Endothelial cell (in vitro differentiated cells): ENCODE data around the gene C1RL. TPM values are rescaled to one million over a fixed set of nuclear protein-coding genes. Genes with fewer than 3 reads are reported as not detected.

ENCODE experiments used
- DNase-seq: peaks from one replicate; pipeline ENCODE4 v3.0.0; 2021; ENCODE audit warnings: low spot score
- H3K27ac Mint-ChIP-seq: one replicate; pipeline ENCODE4 v1.8.0; 2021; ENCODE audit warnings: mixed read lengths, inconsistent platforms; ENCODE audit not compliant: unreplicated experiment
- H3K27me3 Mint-ChIP-seq: one replicate; pipeline ENCODE4 v1.8.0; 2021; ENCODE audit warnings: mild to moderate bottlenecking, moderate library complexity, mixed read lengths, inconsistent platforms; ENCODE audit not compliant: unreplicated experiment
- H3K36me3 Mint-ChIP-seq: one replicate; pipeline ENCODE4 v1.8.0; 2021; ENCODE audit warnings: mild to moderate bottlenecking, low read depth, mixed read lengths, inconsistent platforms; ENCODE audit not compliant: unreplicated experiment
- H3K4me1 Mint-ChIP-seq: one replicate; pipeline ENCODE4 v1.8.0; 2021; ENCODE audit warnings: mild to moderate bottlenecking, mixed read lengths, inconsistent platforms; ENCODE audit not compliant: unreplicated experiment
- H3K4me3 Mint-ChIP-seq: one replicate; pipeline ENCODE4 v1.8.0; 2021; ENCODE audit warnings: mild to moderate bottlenecking, mixed read lengths, inconsistent platforms; ENCODE audit not compliant: unreplicated experiment
- H3K9me3 Mint-ChIP-seq: one replicate; pipeline ENCODE4 v1.8.0; 2021; ENCODE audit warnings: mixed read lengths, inconsistent platforms; ENCODE audit not compliant: unreplicated experiment
- CTCF ChIP-seq: fragments of 200-600 bp; sonication (generic); IDR thresholded peaks from one replicate; pipeline ENCODE4 v1.5.0; 2021; ENCODE audit warnings: antibody characterized with exemption; ENCODE audit not compliant: unreplicated experiment
- total RNA-seq: library from RNA; stranded (reverse); fragmentation: NEBNext Ultra II Directional; extraction: Animal tissue kit (Norgen Biotek cat#: 25700); gene quantifications from one replicate; pipeline ENCODE4 v1.2.1, GENCODE V29; 2021; ENCODE audit not compliant: unreplicated experiment

The C1RL gene
- total RNA-seq, 1 donor from 2014 or later: 62.3 TPM

DNA sequence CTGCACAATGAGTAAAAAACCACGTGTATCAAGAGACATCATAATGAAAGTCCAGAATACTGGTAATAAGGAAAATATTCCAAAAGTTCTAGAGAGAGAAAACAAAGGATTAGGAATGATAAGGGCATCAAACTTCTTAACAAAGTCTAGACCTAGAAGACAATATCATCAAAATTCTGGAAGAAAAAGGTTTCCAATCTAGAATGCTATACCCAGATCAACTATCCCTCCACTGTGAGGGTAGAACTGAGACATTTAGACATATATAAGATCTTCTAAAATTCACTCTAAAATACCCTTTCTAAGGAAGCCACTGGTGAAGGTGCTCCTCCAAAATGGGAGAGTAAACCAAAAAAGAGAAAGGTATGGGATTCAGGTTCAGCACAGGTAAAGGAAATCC, 2.9 kb downstream of the C1RL start:
- DNase-seq: no peak
- peaks cover 17% of the 10 kb centered on the region for H3K4me1 Mint-ChIP-seq
- TF ChIP-seq CTCF: no peak
- H3K27ac Mint-ChIP-seq: no peak overlapping the region
- H3K27me3 Mint-ChIP-seq: peaks cover 1% of the 10 kb centered on the region
- H3K4me3 Mint-ChIP-seq: no peak overlapping the region
- peaks cover 28% of the 10 kb centered on the region for H3K36me3 Mint-ChIP-seq
- no peaks in the 10 kb centered on the region for H3K9me3 Mint-ChIP-seq

DNA sequence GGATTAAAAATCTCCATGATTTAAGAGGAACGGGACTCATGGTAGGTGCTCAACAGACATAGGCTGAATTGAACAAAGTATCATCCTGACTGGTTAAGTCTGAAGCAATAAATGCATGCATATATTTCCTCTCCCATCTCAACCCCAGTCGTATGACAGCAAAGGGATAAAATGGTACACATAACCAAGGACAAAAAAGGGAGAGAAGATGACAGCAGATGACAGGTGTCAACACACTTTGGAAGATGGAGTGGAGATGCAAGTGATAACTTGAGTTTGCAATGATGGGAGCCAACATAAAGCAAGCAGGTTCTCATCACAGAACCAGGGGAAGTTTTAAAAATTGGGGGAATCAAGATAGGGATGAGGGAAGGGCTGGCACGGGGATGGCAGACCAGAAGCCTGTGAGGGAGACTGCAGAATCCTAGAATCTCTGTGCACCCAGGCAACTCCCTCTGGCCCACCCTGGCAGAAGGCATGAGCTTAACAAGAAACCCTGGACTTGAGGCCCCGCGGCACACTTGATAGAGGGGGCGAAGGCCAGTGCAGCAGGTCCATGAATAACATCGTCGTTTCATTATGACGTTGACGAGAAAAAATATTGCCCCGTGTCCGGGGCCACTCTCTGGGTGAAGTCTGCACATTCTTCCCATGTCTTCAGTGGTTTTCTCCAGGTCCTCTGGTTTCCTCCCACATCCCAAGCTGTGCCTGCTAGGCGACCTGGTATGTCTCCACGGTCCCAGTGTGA, 5.0 kb downstream of the C1RL start:
- no peak for DNase-seq
- TF ChIP-seq CTCF: no peak
- no peak overlapping the region for H3K27ac Mint-ChIP-seq
- H3K9me3 Mint-ChIP-seq: no peaks in the 10 kb centered on the region
- peaks cover 1% of the 10 kb centered on the region for H3K27me3 Mint-ChIP-seq
- no peak overlapping the region for H3K4me3 Mint-ChIP-seq
- H3K4me1 Mint-ChIP-seq: peaks cover 14% of the 10 kb centered on the region
- peaks cover 28% of the 10 kb centered on the region for H3K36me3 Mint-ChIP-seq

DNA sequence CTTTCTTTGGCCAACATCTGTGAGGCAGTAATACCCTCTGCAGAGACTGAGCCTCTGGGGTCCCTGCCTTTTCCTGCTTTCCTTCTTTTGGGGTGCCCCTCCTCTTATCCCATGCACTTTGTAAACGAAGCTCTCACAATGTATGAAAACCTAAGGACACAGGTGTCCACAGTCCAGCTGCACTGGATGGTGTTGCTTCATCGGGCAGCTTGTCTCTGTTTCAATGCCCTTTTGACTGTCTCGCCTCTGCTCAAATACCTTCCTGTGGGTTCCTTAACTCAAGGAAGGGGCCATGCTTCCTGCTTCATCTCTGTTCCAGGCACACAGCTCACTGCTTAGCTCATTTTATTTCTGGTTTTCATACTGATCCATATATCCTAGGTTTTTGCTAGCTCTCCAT, 6.4 kb downstream of the C1RL start:
- Mint-ChIP-seq H3K9me3 (no peaks in the 10 kb centered on the region), H3K4me3 (no peak overlapping the region), H3K36me3 (peaks cover 28% of the 10 kb centered on the region), H3K27me3 (peaks cover 1% of the 10 kb centered on the region), H3K27ac (no peak overlapping the region), H3K4me1 (peaks cover 10% of the 10 kb centered on the region)
- TF ChIP-seq CTCF: no peak
- no peak for DNase-seq

DNA sequence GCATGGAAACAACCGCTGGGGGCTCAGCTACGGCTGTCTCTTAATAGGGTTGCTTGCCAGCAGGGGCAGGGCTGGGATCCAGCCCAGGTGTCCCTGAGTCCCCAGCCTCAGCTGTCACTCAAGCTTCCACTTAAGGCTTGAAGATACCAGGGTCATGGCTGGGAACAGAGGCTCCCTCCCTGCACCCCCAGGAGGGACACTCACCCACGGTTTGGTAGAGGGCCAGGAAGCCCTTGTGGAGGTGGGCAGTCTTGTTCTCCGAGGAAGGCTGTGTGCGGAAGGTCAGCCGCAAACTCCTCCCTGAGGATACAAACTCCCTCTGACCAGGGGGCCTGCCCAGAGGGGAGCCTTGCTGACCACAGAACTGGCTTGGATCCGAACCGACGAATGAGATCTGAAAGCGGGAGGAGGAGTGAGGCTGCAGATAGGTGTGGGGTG, 7.3 kb downstream of the C1RL start:
- Mint-ChIP-seq H3K4me1 (peaks cover 10% of the 10 kb centered on the region), H3K27me3 (peaks cover 1% of the 10 kb centered on the region), H3K36me3 (peaks cover 28% of the 10 kb centered on the region), H3K4me3 (no peak overlapping the region), H3K27ac (no peak overlapping the region), H3K9me3 (no peaks in the 10 kb centered on the region)
- DNase-seq: no peak
- no peak for TF ChIP-seq CTCF

GRCh38 chr12:7101047-7101693, 7.8 kb downstream of the C1RL start:
- TF ChIP-seq CTCF: no peak
- H3K27ac Mint-ChIP-seq: no peak overlapping the region
- peaks cover 10% of the 10 kb centered on the region for H3K4me1 Mint-ChIP-seq
- H3K9me3 Mint-ChIP-seq: no peaks in the 10 kb centered on the region
- no peak overlapping the region for H3K4me3 Mint-ChIP-seq
- peaks cover 1% of the 10 kb centered on the region for H3K27me3 Mint-ChIP-seq
- DNase-seq: no peak
- H3K36me3 Mint-ChIP-seq: peaks cover 28% of the 10 kb centered on the region
